Prostate gland (tissue), 2 donors: Measurements from ENCODE around the gene NECAP2.

Experiments used
- POLR2AphosphoS5 ChIP-seq: sonication (generic); formaldehyde crosslinking; IDR thresholded peaks from one replicate; pipeline ENCODE4 v1.6.1; 2017; ENCODE audit warnings: antibody characterized with exemption
- TF ChIP-seq, protein P1 (sequence below), 4 experiments: fragments of 200-600 bp in 2 of 4; fragments of 450-650 bp in 2 of 4; sonication (generic) in 2 of 4; IDR thresholded peaks; 1 replicate in 3 of 4; 2 replicates in 1 of 4; pipeline ENCODE4 v1.5.1; 2016 to 2019; ENCODE audit warnings: antibody characterized with exemption in 4 of 4, mild to moderate bottlenecking in 2 of 4, moderate library complexity in 2 of 4

DNA sequence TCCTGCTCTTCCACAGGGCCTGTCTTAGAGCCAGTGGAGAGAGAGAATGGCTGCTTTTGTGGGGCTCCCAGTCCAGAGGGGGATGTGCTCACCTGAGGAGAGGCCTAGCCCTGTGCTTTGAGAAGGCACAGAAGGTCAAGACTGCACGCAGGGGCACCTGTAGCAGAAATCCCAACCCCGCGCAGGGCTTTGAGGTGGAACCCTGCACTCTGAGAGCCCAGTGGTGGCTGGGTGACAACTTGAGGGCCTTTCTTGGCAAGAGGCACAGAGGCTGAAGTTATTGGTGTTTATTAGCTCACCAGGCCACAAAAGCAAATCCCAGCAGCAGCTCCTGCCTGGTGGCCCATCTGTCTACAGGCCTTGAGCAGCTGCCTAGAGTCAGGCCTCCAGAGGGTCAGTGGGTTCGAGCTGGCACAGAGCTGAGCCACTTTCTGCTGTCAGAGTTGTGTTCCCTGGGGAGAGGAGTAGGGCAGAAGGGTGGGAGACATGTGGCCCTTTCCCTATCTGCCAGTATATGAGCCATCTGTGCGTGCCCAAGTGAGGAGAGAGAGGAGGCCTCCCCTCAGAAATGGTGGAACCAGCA is 42.1 kb upstream of the NECAP2 start:
- TF ChIP-seq, protein P1, sequence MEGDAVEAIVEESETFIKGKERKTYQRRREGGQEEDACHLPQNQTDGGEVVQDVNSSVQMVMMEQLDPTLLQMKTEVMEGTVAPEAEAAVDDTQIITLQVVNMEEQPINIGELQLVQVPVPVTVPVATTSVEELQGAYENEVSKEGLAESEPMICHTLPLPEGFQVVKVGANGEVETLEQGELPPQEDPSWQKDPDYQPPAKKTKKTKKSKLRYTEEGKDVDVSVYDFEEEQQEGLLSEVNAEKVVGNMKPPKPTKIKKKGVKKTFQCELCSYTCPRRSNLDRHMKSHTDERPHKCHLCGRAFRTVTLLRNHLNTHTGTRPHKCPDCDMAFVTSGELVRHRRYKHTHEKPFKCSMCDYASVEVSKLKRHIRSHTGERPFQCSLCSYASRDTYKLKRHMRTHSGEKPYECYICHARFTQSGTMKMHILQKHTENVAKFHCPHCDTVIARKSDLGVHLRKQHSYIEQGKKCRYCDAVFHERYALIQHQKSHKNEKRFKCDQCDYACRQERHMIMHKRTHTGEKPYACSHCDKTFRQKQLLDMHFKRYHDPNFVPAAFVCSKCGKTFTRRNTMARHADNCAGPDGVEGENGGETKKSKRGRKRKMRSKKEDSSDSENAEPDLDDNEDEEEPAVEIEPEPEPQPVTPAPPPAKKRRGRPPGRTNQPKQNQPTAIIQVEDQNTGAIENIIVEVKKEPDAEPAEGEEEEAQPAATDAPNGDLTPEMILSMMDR (IDR thresholded peaks at IDR 0.05), result no peak
- no peak for TF ChIP-seq POLR2AphosphoS5
